CD4-positive, alpha-beta T cell treated with Interleukin-2 at 100 ng/mL for 4 hours (primary cell): ENCODE data around the gene FAM13B.

ENCODE experiments used
- DNase-seq: peaks from one replicate; pipeline ENCODE4 v3.0.0-alpha.2; 2020; ENCODE audit warnings: low spot score

The FAM13B gene

GRCh38 chr5:137894586-137894985 is 138.3 kb downstream of the FAM13B start:
- DNase-seq: no peak

DNA sequence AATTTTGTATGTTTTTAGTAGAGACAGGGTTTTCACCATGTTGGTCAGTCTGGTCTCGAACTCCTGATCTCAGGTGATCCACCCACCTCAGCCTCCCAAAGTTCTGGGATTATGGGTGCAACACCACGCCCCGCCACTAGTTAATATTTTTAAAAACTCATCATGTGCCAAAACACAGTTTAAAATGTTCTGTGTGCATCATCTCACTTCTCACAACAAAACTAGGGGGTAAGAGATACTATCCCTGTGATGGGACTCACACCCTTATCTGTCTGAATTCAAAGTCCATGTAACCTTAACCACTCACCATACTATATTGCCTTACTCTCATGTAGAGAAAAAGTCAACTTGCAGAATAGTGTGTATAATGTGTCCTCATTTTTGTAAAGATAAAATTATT is 141.0 kb downstream of the FAM13B start:
- no peak for DNase-seq

DNA sequence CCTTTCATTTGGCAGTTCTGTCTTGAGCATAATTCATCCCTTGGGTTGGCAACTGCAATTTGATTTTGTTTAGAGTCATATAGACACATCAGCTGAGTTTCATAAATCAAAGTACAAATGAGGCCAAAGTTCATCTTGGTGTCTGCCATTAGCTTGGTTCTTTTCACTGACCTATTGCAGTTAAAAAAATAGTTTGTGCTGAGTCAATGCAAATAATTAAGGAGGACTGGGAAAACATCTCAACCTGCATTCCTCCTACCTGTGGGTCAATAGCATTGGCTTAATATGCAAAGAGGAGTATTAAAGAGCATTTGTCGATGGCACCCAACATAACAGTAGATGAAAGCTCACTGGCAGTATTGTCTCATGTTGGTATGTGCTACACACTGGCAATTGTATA is 142.0 kb downstream of the FAM13B start:
- DNase-seq: no peak

DNA sequence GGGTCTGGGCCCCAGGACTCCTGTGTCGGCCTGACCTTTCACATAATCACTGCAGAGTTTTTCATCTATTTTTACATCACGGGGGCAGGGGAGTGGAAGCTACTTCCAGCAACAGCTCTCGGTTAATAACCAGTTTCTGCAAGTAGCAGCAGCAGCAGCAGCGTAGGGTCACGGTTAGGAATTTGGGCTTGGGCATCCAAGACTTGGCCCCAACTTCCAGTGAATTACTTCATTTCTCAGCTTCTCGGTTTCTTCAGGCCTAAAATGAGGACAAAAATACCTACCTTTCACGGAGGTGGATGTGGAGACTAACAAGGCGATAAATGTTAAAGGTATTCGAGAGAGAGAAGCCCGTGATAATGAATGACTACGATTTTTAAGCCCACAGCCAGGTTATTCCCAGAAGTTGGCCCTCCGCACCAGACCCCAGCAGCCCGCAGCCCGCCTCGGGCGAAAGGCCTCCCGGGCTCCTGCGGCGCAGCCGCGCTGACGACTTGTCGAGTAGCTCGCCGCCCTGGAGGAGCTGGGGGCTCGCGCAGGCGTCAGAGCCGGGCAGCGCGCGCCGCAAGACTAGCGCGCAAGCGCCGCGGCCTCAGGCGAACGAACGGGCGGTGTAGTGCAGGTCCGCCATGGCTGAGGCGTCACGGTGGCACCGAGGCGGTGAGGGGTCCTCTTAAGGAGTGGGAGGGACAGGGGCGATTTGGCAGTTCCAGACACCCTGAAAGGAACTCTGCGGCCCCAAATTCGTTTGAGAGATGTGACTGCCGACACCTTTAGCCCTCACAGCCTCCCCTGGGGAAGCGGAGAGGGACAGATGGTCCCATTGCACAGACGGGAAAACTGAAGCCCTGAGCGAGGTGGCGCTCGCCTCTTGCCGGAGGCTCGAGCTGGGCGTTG is 143.8 kb downstream of the FAM13B start, which contains the start of gene PKD2L2:
TSS of gene PKD2L2 (plus strand) at position 595 of the 897 bp plus-strand sequence. CDS start at position 630, 35 bp downstream.
- peak; percentile 85 for DNase-seq

DNA sequence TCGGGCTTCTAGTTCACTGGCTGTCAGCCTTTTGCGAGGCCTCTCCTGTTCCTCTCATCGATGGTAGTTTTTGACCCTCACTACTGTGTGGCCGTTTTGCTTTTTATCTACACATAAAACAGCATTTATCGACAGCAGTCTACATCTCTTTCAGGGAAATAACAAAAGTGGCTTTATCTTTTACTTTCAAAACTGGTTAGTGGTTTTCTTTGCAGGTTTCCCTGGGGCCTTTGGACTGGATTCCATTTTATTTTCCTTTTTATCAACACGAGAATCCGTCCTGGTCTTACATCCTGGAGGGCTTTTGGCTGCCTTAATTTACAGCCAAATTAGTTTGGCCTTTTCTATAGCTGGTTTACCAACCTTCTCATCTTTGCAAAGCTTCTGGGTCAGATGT is 144.4 kb downstream of the FAM13B start:
- no peak for DNase-seq
